ENCODE data around the gene FBXO44. TPM values are rescaled to one million over a fixed set of nuclear protein-coding genes. Genes with fewer than 3 reads are reported as not detected.

FBXO44 gene
- total RNA-seq, 1 experiment from 2014 or later, result 24.5 TPM

- Histone ChIP-seq H3K79me2 (ENCODE audit: insufficient read depth, low read length) (no peaks in the 10 kb centered on the region), H2BK20ac (ENCODE audit: low read depth, low read length, poor library complexity, severe bottlenecking) (no peak overlapping the region), H4K8ac (replicated peaks; ENCODE audit: insufficient read length, low read depth, low read length) (no peak overlapping the region), H3K4ac (ENCODE audit: low read depth, low read length) (no peak overlapping the region), H2AK5ac (ENCODE audit: insufficient read length, low read length) (no peak overlapping the region), H2BK120ac (ENCODE audit: low read depth, low read length, poor library complexity, severe bottlenecking) (no peak overlapping the region), H3K23me2 (ENCODE audit: insufficient read length, low read depth, low read length, poor library complexity, severe bottlenecking) (peaks cover 2% of the 10 kb centered on the region), H4K20me1 (ENCODE audit: control insufficient read depth, insufficient read depth, insufficient read length) (no peaks in the 10 kb centered on the region), H2BK12ac (ENCODE audit: insufficient read length, low read depth, low read length) (no peak overlapping the region), H3K14ac (ENCODE audit: insufficient read depth, low read length) (no peak overlapping the region; the same call in 1 of the 2 replicates), H3K18ac (ENCODE audit: insufficient read length, low read depth, low read length) (no peak overlapping the region), H3K9ac (ENCODE audit: extremely low read depth, insufficient read length, low read length) (no peak overlapping the region), H3K56ac (ENCODE audit: insufficient read length, low read depth, low read length) (no peak overlapping the region), H4K5ac (ENCODE audit: insufficient read length, low read depth, low read length) (no peak overlapping the region), H2AFZ (ENCODE audit: low read length) (no peak overlapping the region), H4K91ac (ENCODE audit: insufficient read length, low read depth, low read length) (no peak overlapping the region), H3K23ac (ENCODE audit: insufficient read length, low read depth, low read length) (no peak overlapping the region), H3K4me1 (ENCODE audit: insufficient read depth, low read length) (no peaks in the 10 kb centered on the region), H3K4me2 (ENCODE audit: insufficient read depth, insufficient read length, low read length) (no peak overlapping the region), H3K79me1 (ENCODE audit: insufficient read depth, low read depth, low read length, poor library complexity, severe bottlenecking) (no peaks in the 10 kb centered on the region), H3K9me3 (ENCODE audit: control insufficient read depth, low read depth, low read length) (no peaks in the 10 kb centered on the region), H3K27ac (ENCODE audit: insufficient read length, low read depth, low read length) (no peak overlapping the region), H2BK5ac (ENCODE audit: insufficient read length, low read length) (no peak overlapping the region), H3T11ph (ENCODE audit: low read length) (no peak overlapping the region), H3K27me3 (ENCODE audit: insufficient read depth, low read length) (no peaks in the 10 kb centered on the region), H2BK15ac (ENCODE audit: low read depth, low read length) (no peak overlapping the region)
- no peak overlapping the region for H3K27ac Mint-ChIP-seq
- H3K9me3 Mint-ChIP-seq, result peaks cover 7 to 9% of the 10 kb centered on the region in 2 experiments; a peak in 4 of 5 replicates
- no peak for DNase-seq
- H3K27me3 Mint-ChIP-seq (ENCODE audit: low read depth), result peaks cover 7% of the 10 kb centered on the region
- H3K4me1 Mint-ChIP-seq, result peaks cover 0 to 5% of the 10 kb centered on the region in 2 experiments; a peak in 1 of 4 replicates
- no CpG with 5 or more reads among the region's 7 CpGs for WGBS (ENCODE audit: extremely low coverage, insufficient read length, low lambda C conversion rate)
- peaks cover 3 to 8% (median 3%) of the 10 kb centered on the region in 3 experiments; a peak in 5 of 7 replicates for H3K36me3 Mint-ChIP-seq (ENCODE audit: insufficient read depth in 1 of 3, low read depth in 3 of 3)
- TF ChIP-seq, protein P1, sequence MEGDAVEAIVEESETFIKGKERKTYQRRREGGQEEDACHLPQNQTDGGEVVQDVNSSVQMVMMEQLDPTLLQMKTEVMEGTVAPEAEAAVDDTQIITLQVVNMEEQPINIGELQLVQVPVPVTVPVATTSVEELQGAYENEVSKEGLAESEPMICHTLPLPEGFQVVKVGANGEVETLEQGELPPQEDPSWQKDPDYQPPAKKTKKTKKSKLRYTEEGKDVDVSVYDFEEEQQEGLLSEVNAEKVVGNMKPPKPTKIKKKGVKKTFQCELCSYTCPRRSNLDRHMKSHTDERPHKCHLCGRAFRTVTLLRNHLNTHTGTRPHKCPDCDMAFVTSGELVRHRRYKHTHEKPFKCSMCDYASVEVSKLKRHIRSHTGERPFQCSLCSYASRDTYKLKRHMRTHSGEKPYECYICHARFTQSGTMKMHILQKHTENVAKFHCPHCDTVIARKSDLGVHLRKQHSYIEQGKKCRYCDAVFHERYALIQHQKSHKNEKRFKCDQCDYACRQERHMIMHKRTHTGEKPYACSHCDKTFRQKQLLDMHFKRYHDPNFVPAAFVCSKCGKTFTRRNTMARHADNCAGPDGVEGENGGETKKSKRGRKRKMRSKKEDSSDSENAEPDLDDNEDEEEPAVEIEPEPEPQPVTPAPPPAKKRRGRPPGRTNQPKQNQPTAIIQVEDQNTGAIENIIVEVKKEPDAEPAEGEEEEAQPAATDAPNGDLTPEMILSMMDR (conservative IDR thresholded peaks at IDR 0.05), result no peak
- no peak overlapping the region for H3K4me3 Mint-ChIP-seq
These were observed 42.9 kb upstream of the FBXO44 start for GRCh38 chr1:11611638-11612327.

Data from H9 (cell line).